ENCODE data around the gene HIVEP1. TPM values are rescaled to one million over a fixed set of nuclear protein-coding genes. Genes with fewer than 3 reads are reported as not detected.

The HIVEP1 gene
- total RNA-seq, 1 experiment from 2014 or later, result 16.7 TPM

DNA sequence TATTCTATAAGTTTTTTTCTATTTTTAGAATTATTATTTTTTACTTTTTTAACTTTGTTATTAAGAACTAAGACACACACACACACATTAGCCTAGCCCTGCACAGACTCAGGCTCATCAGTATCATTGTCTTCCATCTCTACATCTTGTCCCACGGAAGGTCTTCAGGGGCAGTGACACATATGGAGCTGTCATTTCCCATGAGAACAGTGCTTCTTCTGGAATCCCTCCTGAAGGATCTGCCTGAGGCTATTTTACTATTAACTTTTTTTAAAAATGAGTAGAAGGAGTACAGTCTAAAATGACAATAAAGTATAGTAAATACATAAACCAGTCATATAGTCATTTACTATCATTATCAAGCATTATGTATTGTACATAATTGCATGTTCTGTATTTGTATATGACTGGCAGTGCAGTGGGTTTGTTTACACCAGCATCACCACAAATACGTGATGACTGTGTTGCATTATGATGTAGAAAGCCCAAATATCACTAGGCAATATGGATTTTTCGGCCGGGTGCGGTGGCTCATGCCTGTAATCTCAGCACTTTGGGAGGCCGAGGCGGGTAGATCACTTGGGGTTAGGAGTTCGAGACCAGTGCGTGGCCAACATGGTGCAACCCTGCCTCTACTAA is 57.9 kb downstream of the HIVEP1 start:
- no peak for ATAC-seq

DNA sequence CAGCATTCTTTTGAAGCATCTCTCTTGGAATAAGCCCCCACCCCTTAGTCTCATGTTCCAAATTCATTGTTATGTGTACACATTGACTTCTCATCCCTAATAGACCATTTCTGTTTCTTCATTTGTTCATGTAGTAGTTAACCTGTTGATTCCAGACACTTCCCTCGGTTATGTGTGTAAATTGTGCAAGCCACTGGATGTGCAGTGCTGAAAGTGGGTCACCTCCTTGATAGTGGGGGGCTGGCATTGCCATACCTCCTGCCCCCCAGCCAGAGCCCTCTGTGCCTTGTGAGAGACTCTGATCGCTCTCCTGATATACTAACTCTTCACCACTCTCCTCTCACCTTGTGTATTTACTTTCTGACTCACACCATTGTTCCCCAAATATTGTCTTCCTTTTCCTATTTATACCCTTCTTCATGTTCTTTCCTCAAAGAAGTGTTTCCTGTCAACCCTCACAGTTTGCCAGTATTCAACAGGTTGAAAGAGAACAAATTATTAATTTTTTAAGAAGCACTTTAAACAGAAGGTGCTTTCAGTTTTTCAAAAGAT is 59.0 kb downstream of the HIVEP1 start:
- Histone ChIP-seq H3K27ac (ENCODE audit: low read length) (no peak overlapping the region), H3K9me3 (ENCODE audit: control insufficient read depth, insufficient read depth, low read depth, low read length) (no peaks in the 10 kb centered on the region), H3K4me3 (ENCODE audit: low read depth in 2 of 2, low read length in 2 of 2) (no peak overlapping the region), H3K36me3 (ENCODE audit: control insufficient read depth, insufficient read depth, low read length) (no peaks in the 10 kb centered on the region), H3K27me3 (ENCODE audit: control insufficient read depth, insufficient read depth, low read length) (no peaks in the 10 kb centered on the region), H3K4me1 (ENCODE audit: control insufficient read depth, insufficient read depth, low read length) (peaks cover 5% of the 10 kb centered on the region; the same call in 1 of the 2 replicates)
- intact Hi-C loops (cut with micrococcal nuclease; ENCODE audit: unreplicated experiment) (no loop called here), in situ Hi-C loops (cut with HindIII; ENCODE audit: low pct_unique_long_range_greater_than_20kb, low sequenced_read_pairs) (no loop called here)
- BruUV-seq (replicated peaks), result no TSS peak
- DNase-seq (ENCODE audit: low read depth, low spot score) (no peak), ATAC-seq (no peak)
- CTCF ChIA-PET, result no interaction called here
- POLR2A ChIA-PET, result no interaction called here
- TF ChIP-seq, protein P1, sequence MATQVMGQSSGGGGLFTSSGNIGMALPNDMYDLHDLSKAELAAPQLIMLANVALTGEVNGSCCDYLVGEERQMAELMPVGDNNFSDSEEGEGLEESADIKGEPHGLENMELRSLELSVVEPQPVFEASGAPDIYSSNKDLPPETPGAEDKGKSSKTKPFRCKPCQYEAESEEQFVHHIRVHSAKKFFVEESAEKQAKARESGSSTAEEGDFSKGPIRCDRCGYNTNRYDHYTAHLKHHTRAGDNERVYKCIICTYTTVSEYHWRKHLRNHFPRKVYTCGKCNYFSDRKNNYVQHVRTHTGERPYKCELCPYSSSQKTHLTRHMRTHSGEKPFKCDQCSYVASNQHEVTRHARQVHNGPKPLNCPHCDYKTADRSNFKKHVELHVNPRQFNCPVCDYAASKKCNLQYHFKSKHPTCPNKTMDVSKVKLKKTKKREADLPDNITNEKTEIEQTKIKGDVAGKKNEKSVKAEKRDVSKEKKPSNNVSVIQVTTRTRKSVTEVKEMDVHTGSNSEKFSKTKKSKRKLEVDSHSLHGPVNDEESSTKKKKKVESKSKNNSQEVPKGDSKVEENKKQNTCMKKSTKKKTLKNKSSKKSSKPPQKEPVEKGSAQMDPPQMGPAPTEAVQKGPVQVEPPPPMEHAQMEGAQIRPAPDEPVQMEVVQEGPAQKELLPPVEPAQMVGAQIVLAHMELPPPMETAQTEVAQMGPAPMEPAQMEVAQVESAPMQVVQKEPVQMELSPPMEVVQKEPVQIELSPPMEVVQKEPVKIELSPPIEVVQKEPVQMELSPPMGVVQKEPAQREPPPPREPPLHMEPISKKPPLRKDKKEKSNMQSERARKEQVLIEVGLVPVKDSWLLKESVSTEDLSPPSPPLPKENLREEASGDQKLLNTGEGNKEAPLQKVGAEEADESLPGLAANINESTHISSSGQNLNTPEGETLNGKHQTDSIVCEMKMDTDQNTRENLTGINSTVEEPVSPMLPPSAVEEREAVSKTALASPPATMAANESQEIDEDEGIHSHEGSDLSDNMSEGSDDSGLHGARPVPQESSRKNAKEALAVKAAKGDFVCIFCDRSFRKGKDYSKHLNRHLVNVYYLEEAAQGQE (IDR thresholded peaks at IDR 0.05; ENCODE audit: insufficient read depth in 1 of 2, low read depth in 2 of 2, low read length in 1 of 2), result no peak
- TF ChIP-seq, protein P2, sequence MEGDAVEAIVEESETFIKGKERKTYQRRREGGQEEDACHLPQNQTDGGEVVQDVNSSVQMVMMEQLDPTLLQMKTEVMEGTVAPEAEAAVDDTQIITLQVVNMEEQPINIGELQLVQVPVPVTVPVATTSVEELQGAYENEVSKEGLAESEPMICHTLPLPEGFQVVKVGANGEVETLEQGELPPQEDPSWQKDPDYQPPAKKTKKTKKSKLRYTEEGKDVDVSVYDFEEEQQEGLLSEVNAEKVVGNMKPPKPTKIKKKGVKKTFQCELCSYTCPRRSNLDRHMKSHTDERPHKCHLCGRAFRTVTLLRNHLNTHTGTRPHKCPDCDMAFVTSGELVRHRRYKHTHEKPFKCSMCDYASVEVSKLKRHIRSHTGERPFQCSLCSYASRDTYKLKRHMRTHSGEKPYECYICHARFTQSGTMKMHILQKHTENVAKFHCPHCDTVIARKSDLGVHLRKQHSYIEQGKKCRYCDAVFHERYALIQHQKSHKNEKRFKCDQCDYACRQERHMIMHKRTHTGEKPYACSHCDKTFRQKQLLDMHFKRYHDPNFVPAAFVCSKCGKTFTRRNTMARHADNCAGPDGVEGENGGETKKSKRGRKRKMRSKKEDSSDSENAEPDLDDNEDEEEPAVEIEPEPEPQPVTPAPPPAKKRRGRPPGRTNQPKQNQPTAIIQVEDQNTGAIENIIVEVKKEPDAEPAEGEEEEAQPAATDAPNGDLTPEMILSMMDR (IDR thresholded peaks at IDR 0.05), result no peak
- TF ChIP-seq TCF7L2 (IDR thresholded peaks at IDR 0.05; ENCODE audit: low read depth, low read length) (no peak), POLR2AphosphoS5 (IDR thresholded peaks at IDR 0.05; ENCODE audit: low read depth, low read length) (no peak), SIN3A (IDR thresholded peaks at IDR 0.05; ENCODE audit: borderline replicate concordance, insufficient read depth, low read depth, low read length) (no peak)

More for the DNA sequence above, 57.9 kb downstream of the HIVEP1 start:
- ChIA-PET CTCF (no interaction called here), POLR2A (no interaction called here)
- no peak overlapping the region for H3K4me3 ChIP-seq (ENCODE audit: low read depth in 2 of 2, low read length in 2 of 2)
- TF ChIP-seq TCF7L2 (IDR thresholded peaks at IDR 0.05; ENCODE audit: low read depth, low read length), result no peak
- TF ChIP-seq, protein P1 (IDR thresholded peaks at IDR 0.05; ENCODE audit: insufficient read depth in 1 of 2, low read depth in 2 of 2, low read length in 1 of 2), result no peak
- TF ChIP-seq, protein P2 (IDR thresholded peaks at IDR 0.05), result no peak
- no peak for TF ChIP-seq POLR2AphosphoS5 (IDR thresholded peaks at IDR 0.05; ENCODE audit: low read depth, low read length)
- no peak for TF ChIP-seq SIN3A (IDR thresholded peaks at IDR 0.05; ENCODE audit: borderline replicate concordance, insufficient read depth, low read depth, low read length)
- intact Hi-C loops (cut with micrococcal nuclease; ENCODE audit: unreplicated experiment) (no loop called here), in situ Hi-C loops (cut with HindIII; ENCODE audit: low pct_unique_long_range_greater_than_20kb, low sequenced_read_pairs) (no loop called here)
- peaks cover 7% of the 10 kb centered on the region; the same call in 1 of the 2 replicates for H3K4me1 ChIP-seq (ENCODE audit: control insufficient read depth, insufficient read depth, low read length)
- no peaks in the 10 kb centered on the region for H3K36me3 ChIP-seq (ENCODE audit: control insufficient read depth, insufficient read depth, low read length)
- H3K27me3 ChIP-seq (ENCODE audit: control insufficient read depth, insufficient read depth, low read length), result no peaks in the 10 kb centered on the region
- H3K9me3 ChIP-seq (ENCODE audit: control insufficient read depth, insufficient read depth, low read depth, low read length), result no peaks in the 10 kb centered on the region
- H3K27ac ChIP-seq (ENCODE audit: low read length), result no peak overlapping the region
- BruUV-seq (replicated peaks), result no TSS peak
- DNase-seq (ENCODE audit: low read depth, low spot score), result no peak

All from Panc1 (cell line).